Umbilical cord (tissue), 2 donors: ENCODE data around the gene DSG3. TPM values are rescaled to one million over a fixed set of nuclear protein-coding genes. Genes with fewer than 3 reads are reported as not detected.

ENCODE experiments used
- DNase-seq: peaks from one replicate; pipeline ENCODE4 v3.0.0-alpha.2; 2015; ENCODE audit warnings: low spot score
- total RNA-seq: library from RNA; depleted of rRNA; stranded (reverse); fragments of >200 nt; gene quantifications from one replicate; pipeline ENCODE4 v1.2.3, GENCODE V29; 2014; ENCODE audit warnings: low replicate concordance; ENCODE audit not compliant: insufficient read depth

The DSG3 gene
- total RNA-seq, 1 donor from 2014 or later: 34.7 TPM

- DNase-seq: no peak
These were observed 17.5 kb upstream of the DSG3 start for GRCh38 chr18:31430072-31430471.

GRCh38 chr18:31430554-31430953 lies 17.0 kb upstream of the DSG3 start:
- DNase-seq: no peak

- no peak for DNase-seq
These were observed 15.2 kb upstream of the DSG3 start for GRCh38 chr18:31432316-31432715.

- DNase-seq: no peak
These were observed 10.7 kb upstream of the DSG3 start for GRCh38 chr18:31436825-31437224.

GRCh38 chr18:31438402-31438801 lies 9.1 kb upstream of the DSG3 start:
- no peak for DNase-seq

- no peak for DNase-seq
These were observed 7.7 kb upstream of the DSG3 start for GRCh38 chr18:31439807-31440325.

- DNase-seq: no peak
These were observed 6.8 kb upstream of the DSG3 start for GRCh38 chr18:31440787-31441186.

GRCh38 chr18:31441493-31441892 lies 6.0 kb upstream of the DSG3 start:
- no peak for DNase-seq

- DNase-seq: no peak
These were observed 3.4 kb upstream of the DSG3 start for GRCh38 chr18:31444142-31444541.

- DNase-seq: no peak
These were observed 1.6 kb upstream of the DSG3 start for GRCh38 chr18:31445908-31446307.

GRCh38 chr18:31446854-31447253 lies 687 bp upstream of the DSG3 start:
- DNase-seq: no peak

- DNase-seq: no peak
These were observed 2.9 kb downstream of the DSG3 start for GRCh38 chr18:31450409-31450808.

GRCh38 chr18:31451625-31452024 lies 4.1 kb downstream of the DSG3 start:
- DNase-seq: no peak

GRCh38 chr18:31454066-31454708 lies 6.6 kb downstream of the DSG3 start:
- peak; percentile 52 for DNase-seq

GRCh38 chr18:31469629-31470028 lies 22.1 kb downstream of the DSG3 start:
- DNase-seq: no peak

GRCh38 chr18:31478688-31479087 lies 31.1 kb downstream of the DSG3 start:
- no peak for DNase-seq

- DNase-seq: no peak
These were observed 34.5 kb downstream of the DSG3 start for GRCh38 chr18:31482051-31482450.

- no peak for DNase-seq
These were observed 35.9 kb downstream of the DSG3 start for GRCh38 chr18:31483396-31483795.

- DNase-seq: no peak
These were observed 36.9 kb downstream of the DSG3 start for GRCh38 chr18:31484461-31484860.

GRCh38 chr18:31486165-31486564 lies 38.6 kb downstream of the DSG3 start:
- peak; percentile 97 for DNase-seq

GRCh38 chr18:31487246-31488015 lies 39.9 kb downstream of the DSG3 start:
- peak; percentile 89 for DNase-seq

GRCh38 chr18:31489311-31489710 lies 41.8 kb downstream of the DSG3 start:
- DNase-seq: no peak

GRCh38 chr18:31490387-31490786 lies 42.8 kb downstream of the DSG3 start:
- DNase-seq: no peak
